Glutamatergic neuron (in vitro differentiated cells): ENCODE results near the gene CYP1B1. TPM values are rescaled to one million over a fixed set of nuclear protein-coding genes. Genes with fewer than 3 reads are reported as not detected.

Experiments used
- DNase-seq: peaks from one replicate; pipeline ENCODE4 v3.0.0; 2022
- H3K27ac Mint-ChIP-seq: one replicate; pipeline ENCODE4 v1.8.0; 2020; ENCODE audit warnings: mild to moderate bottlenecking, mixed read lengths, inconsistent platforms; ENCODE audit not compliant: unreplicated experiment
- H3K27me3 Mint-ChIP-seq: one replicate; pipeline ENCODE4 v1.8.0; 2020; ENCODE audit warnings: mild to moderate bottlenecking, moderate library complexity, mixed read lengths, inconsistent platforms; ENCODE audit not compliant: unreplicated experiment
- H3K36me3 Mint-ChIP-seq: one replicate; pipeline ENCODE4 v1.8.0; 2020; ENCODE audit warnings: mild to moderate bottlenecking, mixed read lengths, inconsistent platforms; ENCODE audit not compliant: unreplicated experiment
- H3K4me1 Mint-ChIP-seq: one replicate; pipeline ENCODE4 v1.8.0; 2020; ENCODE audit warnings: mild to moderate bottlenecking, low read depth, mixed read lengths, inconsistent platforms; ENCODE audit not compliant: unreplicated experiment
- H3K4me3 Mint-ChIP-seq: one replicate; pipeline ENCODE4 v1.8.0; 2020; ENCODE audit warnings: mild to moderate bottlenecking, mixed read lengths, inconsistent platforms; ENCODE audit not compliant: unreplicated experiment
- H3K9me3 Mint-ChIP-seq: one replicate; pipeline ENCODE4 v1.8.0; 2020; ENCODE audit warnings: mild to moderate bottlenecking, moderate library complexity, mixed read lengths, inconsistent platforms; ENCODE audit not compliant: unreplicated experiment
- long read RNA-seq: library from polyadenylated mRNA; unstranded; transcript quantifications from one replicate; pipeline ENCODE4 v2.0.0, GENCODE V29; 2020; ENCODE audit not compliant: unreplicated experiment
- total RNA-seq: library from RNA; stranded (reverse); fragmentation: NEBNext Ultra II Directional; extraction: Animal tissue kit (Norgen Biotek cat#: 25700); gene quantifications from one replicate; pipeline ENCODE4 v1.2.1, GENCODE V29; 2021; ENCODE audit not compliant: unreplicated experiment
- TF ChIP-seq, protein P1 (sequence below): fragments of 200-600 bp; sonication (generic); IDR thresholded peaks from one replicate; pipeline ENCODE4 v1.5.0; 2021; ENCODE audit not compliant: partially characterized antibody, unreplicated experiment

CYP1B1 gene
- total RNA-seq: 3.4 TPM
- long read RNA-seq, full-length matches to known transcripts: 2 of 2 reads
- long read RNA-seq, partial matches to known transcripts: 0 of 2 reads
- long read RNA-seq, other reads (novel, unspliced or antisense): 0 of 2 reads

DNA sequence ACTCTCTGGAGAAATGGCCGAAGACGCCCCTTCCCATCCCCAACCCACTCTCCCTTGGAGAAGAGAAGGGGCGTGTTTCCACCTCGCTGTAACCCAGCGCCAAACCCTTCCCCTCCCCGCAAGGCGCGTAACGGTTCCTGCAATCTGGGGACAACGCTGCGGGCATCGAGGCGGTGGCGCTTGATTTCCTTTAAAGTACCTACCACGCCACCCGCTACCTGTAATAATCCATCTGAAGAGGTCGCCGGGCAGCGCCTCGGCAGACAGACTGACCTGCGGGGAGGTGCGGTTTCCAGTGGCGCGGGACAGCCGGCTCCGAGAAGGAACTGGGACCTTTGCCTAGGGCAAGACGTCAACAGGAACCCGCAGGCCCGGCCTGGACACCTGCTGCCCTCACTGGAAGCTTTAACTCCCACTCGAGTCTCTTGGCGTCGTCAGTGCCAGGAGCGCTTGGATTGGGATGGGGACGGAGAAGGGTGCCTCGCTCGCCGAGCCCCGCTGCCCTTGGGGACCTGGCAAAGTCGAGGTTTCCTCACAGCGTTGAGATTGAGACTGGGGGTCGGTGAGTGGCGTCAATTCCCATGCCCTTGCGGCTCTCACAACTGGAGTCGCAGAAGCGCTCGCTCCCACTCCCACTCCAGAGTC is at the start of gene CYP1B1:
TSS of gene CYP1B1 (minus strand) at position 645 of the 645 bp plus-strand sequence. CDS start 763 bp downstream, outside the sequence.
- peak; percentile 26 for DNase-seq
- H3K9me3 Mint-ChIP-seq: peaks cover 5% of the 10 kb centered on the region
- peaks cover 17% of the 10 kb centered on the region for H3K27me3 Mint-ChIP-seq
- TF ChIP-seq, protein P1, sequence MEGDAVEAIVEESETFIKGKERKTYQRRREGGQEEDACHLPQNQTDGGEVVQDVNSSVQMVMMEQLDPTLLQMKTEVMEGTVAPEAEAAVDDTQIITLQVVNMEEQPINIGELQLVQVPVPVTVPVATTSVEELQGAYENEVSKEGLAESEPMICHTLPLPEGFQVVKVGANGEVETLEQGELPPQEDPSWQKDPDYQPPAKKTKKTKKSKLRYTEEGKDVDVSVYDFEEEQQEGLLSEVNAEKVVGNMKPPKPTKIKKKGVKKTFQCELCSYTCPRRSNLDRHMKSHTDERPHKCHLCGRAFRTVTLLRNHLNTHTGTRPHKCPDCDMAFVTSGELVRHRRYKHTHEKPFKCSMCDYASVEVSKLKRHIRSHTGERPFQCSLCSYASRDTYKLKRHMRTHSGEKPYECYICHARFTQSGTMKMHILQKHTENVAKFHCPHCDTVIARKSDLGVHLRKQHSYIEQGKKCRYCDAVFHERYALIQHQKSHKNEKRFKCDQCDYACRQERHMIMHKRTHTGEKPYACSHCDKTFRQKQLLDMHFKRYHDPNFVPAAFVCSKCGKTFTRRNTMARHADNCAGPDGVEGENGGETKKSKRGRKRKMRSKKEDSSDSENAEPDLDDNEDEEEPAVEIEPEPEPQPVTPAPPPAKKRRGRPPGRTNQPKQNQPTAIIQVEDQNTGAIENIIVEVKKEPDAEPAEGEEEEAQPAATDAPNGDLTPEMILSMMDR: no peak
- peaks cover 8% of the 10 kb centered on the region for H3K4me1 Mint-ChIP-seq
- H3K27ac Mint-ChIP-seq: no peak within 1 kb of the TSS
- H3K36me3 Mint-ChIP-seq: no peaks in the 10 kb centered on the region
- H3K4me3 Mint-ChIP-seq: peak within 1 kb of the TSS; percentile 91

DNA sequence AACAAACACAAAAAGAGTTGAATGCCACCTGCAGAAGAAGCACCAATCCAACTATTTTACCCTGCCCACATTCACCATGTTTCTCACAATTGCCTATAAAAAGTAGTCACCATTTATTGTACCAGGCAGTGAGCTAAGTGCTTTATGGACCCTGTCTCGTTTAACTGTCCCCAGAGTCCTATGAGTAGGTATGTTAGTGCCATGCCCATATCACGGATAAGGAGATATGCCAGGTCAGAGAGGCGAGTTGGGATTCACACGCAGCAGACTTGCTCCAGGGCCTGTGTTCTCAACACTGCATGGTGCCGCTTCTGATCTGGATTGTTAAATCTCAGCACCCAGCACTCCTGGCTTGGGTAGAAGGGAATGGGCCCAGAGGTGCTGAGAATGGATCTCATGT is 49.1 kb upstream of the CYP1B1 start:
- Mint-ChIP-seq H3K9me3 (peaks cover 5% of the 10 kb centered on the region), H3K27me3 (peaks cover 1% of the 10 kb centered on the region), H3K36me3 (peaks cover 14% of the 10 kb centered on the region), H3K4me3 (no peak overlapping the region), H3K27ac (no peak overlapping the region), H3K4me1 (no peaks in the 10 kb centered on the region)
- TF ChIP-seq, protein P1: no peak
- DNase-seq: no peak

DNA sequence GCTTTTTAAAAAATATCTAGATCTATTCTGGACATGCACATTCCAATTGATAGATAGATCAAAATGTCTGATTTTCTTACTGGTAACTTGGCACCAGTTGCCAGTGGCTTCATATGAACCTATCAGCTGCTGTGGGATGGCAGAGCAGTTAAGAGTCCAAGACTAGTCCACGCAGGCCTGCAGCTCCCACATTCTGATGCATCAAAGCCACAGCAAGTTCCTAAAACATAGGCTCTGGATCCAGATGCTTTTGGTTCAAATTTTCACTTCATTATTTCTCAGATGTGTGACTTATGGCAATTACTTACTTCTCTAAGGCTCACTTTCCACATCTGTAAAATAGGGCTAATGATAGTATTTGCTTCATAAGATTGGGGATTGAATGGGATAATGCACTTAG is 48.0 kb upstream of the CYP1B1 start:
- no peak overlapping the region for H3K27ac Mint-ChIP-seq
- H3K4me1 Mint-ChIP-seq: peaks cover 3% of the 10 kb centered on the region
- H3K27me3 Mint-ChIP-seq: peaks cover 1% of the 10 kb centered on the region
- TF ChIP-seq, protein P1: no peak
- no peak overlapping the region for H3K4me3 Mint-ChIP-seq
- H3K36me3 Mint-ChIP-seq: peaks cover 14% of the 10 kb centered on the region
- peaks cover 5% of the 10 kb centered on the region for H3K9me3 Mint-ChIP-seq
- DNase-seq: no peak

DNA sequence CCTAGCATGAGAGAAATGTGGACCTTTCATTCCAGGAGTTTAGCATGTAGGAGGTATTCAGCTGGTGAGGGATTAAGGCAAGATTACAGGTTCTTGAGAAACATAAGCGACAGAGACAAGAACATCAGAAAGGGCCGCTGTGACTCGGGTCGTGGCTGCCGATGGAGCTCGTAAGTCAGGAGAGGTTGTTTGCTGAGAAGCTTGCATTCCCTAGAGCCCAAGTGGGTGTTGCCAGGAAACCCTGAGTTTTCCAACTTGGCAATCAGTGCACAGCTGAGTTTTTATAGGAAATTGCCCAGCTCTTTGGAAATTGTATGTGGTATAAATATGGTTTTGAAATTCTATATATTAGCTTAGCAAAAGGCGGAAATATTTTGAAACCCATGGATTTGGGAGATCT is 46.4 kb upstream of the CYP1B1 start:
- Mint-ChIP-seq H3K4me3 (no peak overlapping the region), H3K4me1 (peaks cover 3% of the 10 kb centered on the region), H3K27me3 (no peaks in the 10 kb centered on the region), H3K27ac (no peak overlapping the region), H3K9me3 (peaks cover 2% of the 10 kb centered on the region), H3K36me3 (peaks cover 9% of the 10 kb centered on the region)
- DNase-seq: no peak
- TF ChIP-seq, protein P1: no peak

DNA sequence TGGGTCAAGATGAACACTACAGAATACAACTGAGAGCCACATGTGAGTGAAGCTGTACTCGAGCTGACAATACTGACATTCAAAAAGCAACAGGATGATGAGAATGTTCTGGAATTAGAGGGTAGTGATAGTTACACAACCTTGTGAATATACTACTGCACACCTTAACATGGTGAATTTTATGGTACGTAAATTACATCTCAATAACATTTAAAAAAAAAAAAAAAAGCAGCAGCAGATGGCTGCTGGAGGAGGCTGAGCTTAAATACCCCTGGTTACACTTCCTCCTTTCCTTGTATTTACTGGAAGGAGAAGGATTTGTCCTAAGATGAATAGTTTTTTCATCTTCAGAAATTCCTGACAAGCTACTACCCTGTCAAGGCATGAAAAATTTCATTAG is 45.5 kb upstream of the CYP1B1 start:
- Mint-ChIP-seq H3K4me3 (no peak overlapping the region), H3K4me1 (peaks cover 3% of the 10 kb centered on the region), H3K36me3 (peaks cover 2% of the 10 kb centered on the region), H3K27ac (no peak overlapping the region), H3K27me3 (no peaks in the 10 kb centered on the region), H3K9me3 (no peaks in the 10 kb centered on the region)
- TF ChIP-seq, protein P1: no peak
- no peak for DNase-seq
